CD4-positive, alpha-beta T cell treated with Interleukin-6 at 100 ng/mL for 8 hours (primary cell): ENCODE results near the gene RASSF1.

ENCODE experiments used
- DNase-seq: peaks from one replicate; pipeline ENCODE4 v3.0.0-alpha.2; 2020; ENCODE audit warnings: mixed read lengths, low spot score

The RASSF1 gene

GRCh38 chr3:50299929-50300680 is 40.5 kb downstream of the RASSF1 start:
- DNase-seq, result no peak

- DNase-seq, result no peak
Observed at GRCh38 chr3:50299638-50299928, 41.1 kb downstream of the RASSF1 start.

- peak; percentile 100 for DNase-seq
Observed at GRCh38 chr3:50298836-50299637, 41.6 kb downstream of the RASSF1 start, which contains the start of the genes HYAL3 and NAA80. HYAL3 (minus strand) TSS chr3:50299405; CDS start chr3:50295602, 3,803 bp downstream. NAA80 (minus strand) TSS chr3:50299405; CDS start chr3:50297463, 1,942 bp downstream.

- DNase-seq, result no peak
Observed at GRCh38 chr3:50297896-50298725, 42.5 kb downstream of the RASSF1 start.

GRCh38 chr3:50297384-50297775 is 43.3 kb downstream of the RASSF1 start:
- no peak for DNase-seq

GRCh38 chr3:50296721-50297383 is 43.8 kb downstream of the RASSF1 start:
- no peak for DNase-seq

GRCh38 chr3:50295553-50296431 is 44.8 kb downstream of the RASSF1 start:
- no peak for DNase-seq

- DNase-seq, result no peak
Observed at GRCh38 chr3:50294492-50295403, 45.9 kb downstream of the RASSF1 start.

GRCh38 chr3:50294089-50294488 is 46.5 kb downstream of the RASSF1 start:
- no peak for DNase-seq

- DNase-seq, result no peak
Observed at GRCh38 chr3:50293079-50293801, 47.4 kb downstream of the RASSF1 start.

GRCh38 chr3:50292159-50293078 is 48.2 kb downstream of the RASSF1 start, which contains the start of gene IFRD2:
IFRD2 (minus strand) TSS chr3:50292429; CDS start chr3:50292274, 155 bp downstream.
- peak; percentile 96 for DNase-seq

- DNase-seq, result no peak
Observed at GRCh38 chr3:50290161-50290641, 50.4 kb downstream of the RASSF1 start.

- no peak for DNase-seq
Observed at GRCh38 chr3:50289130-50289529, 51.5 kb downstream of the RASSF1 start.

GRCh38 chr3:50288387-50289007 is 52.1 kb downstream of the RASSF1 start:
- no peak for DNase-seq

- DNase-seq, result no peak
Observed at GRCh38 chr3:50287262-50287661, 53.4 kb downstream of the RASSF1 start.

- no peak for DNase-seq
Observed at GRCh38 chr3:50286322-50287227, 54.1 kb downstream of the RASSF1 start.
